GM19452 (cell line): Measurements from ENCODE around the gene LMX1B.

Experiments used
- ATAC-seq: cut with Tn5 transposase; IDR thresholded peaks from one replicate; pipeline ENCODE4 v1.9.1; 2021; ENCODE audit not compliant: unreplicated experiment

Gene LMX1B

GRCh38 chr9:126604059-126605055 is 9.4 kb upstream of the LMX1B start:
- no peak for ATAC-seq

GRCh38 chr9:126605792-126606482 is 7.8 kb upstream of the LMX1B start:
- no peak for ATAC-seq

DNA sequence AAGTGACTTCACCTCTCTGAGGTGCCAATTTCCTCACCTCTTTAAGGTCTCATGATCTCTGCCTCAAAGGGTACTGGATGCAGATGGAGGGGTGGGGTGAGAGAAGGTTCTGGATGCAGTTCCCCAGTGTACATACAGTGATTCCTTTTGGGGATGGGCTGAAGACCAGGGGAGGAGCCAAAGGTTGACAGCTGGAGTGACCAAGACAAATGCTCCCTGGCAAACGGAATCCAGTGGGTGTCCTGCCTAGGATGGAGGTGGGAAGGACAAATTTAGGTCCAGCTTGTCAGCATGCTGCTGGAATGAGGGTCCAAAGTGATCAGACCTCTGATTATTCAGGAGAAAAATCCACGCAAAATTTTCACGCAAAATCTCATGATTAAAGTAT is 7.3 kb upstream of the LMX1B start:
- no peak for ATAC-seq

- no peak for ATAC-seq
These were observed 6.6 kb upstream of the LMX1B start for GRCh38 chr9:126607086-126607485.

- ATAC-seq = no peak
These were observed 6.0 kb upstream of the LMX1B start for GRCh38 chr9:126607731-126608130.

DNA sequence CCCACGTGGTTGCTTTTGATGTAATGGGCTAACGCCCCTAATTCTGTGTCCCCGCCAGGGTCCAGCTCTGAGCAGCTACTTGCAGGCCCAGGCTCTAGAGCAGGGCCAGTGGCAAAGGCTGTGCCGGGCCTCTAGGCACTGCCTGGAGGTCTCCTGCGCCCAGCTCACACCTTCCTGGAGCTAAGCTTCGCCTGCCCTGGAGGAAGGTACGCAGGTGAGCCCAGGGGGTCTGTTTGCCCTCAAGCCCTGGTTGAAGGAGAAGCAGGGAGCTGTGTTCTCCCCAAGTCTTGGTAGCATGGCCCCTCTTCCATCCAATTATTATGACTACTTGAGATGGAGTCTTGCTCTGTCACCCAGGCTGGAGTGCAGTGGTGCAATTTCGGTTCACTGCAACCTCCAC is 5.2 kb upstream of the LMX1B start:
- ATAC-seq = no peak

DNA sequence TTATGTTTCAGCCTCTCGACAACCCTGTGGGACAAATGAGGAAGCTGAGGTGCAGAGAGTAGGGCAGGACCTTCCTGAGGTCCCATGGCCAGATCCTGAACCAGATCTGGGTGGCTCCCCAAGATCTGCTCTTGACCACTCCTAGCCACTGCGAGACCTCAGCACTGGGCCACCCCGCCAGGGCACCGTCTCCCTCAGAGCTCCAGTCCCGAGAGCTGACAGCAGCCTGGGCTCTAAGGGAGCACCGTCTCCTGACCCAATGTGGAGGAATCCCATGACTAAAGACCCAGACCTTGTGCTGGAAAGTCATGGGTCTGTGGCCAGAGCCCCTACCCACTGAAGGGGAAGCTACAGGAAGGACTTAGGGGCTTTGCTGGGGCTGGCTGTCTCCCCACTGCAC is 4.5 kb upstream of the LMX1B start:
- ATAC-seq = no peak

DNA sequence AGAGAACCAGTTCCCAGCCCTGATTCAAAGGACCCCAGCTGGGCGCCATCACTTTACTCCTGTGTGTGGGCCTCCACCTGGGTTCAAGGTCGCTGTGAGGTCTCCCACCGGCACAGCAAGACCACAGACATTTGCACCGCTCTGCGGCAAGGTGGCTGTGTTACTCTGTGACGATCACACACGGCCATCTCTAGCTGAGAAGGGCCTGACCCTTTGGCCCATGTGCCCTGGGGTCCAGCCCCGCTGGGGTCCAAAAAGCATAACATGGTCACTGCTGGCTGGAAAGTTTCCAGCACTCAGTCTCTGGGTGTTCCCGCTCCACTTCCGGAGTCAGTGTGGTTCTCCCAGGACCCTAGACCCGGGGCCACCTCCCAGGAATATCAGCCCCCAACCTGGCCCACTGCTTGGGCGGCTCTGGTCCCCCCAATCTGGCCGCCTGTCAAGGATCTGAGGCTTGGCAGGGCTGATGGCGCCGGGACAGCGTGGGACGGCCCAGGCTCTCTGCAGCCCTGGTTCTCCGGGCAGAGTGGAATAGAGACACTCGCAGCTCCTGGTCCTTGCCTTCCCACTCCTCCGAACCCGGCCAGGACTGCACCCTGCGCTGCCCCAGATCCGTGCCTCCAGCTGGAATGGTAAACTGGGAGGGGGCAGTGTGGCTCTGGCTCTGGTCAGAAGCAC is 3.9 kb upstream of the LMX1B start:
- no peak for ATAC-seq

DNA sequence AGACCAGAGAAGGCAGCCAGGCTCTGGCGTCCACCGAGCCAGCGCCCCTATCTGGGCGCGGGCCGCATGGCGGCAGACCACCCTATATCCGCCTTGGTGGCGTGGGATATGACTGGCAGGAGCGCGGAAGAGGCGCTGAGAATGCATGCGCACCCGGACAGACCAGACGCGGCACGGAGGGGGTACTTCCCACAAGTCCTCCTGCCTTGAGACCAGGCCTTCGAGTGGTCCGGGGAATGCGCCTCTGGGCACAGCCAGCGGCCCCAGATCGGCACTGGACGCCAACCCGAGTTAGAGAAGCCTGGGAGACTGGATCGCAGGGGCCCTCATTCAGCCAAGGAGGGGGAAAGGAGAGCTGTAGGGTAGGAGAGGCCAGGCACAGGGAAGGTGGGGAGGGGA is 2.5 kb upstream of the LMX1B start:
- no peak for ATAC-seq

DNA sequence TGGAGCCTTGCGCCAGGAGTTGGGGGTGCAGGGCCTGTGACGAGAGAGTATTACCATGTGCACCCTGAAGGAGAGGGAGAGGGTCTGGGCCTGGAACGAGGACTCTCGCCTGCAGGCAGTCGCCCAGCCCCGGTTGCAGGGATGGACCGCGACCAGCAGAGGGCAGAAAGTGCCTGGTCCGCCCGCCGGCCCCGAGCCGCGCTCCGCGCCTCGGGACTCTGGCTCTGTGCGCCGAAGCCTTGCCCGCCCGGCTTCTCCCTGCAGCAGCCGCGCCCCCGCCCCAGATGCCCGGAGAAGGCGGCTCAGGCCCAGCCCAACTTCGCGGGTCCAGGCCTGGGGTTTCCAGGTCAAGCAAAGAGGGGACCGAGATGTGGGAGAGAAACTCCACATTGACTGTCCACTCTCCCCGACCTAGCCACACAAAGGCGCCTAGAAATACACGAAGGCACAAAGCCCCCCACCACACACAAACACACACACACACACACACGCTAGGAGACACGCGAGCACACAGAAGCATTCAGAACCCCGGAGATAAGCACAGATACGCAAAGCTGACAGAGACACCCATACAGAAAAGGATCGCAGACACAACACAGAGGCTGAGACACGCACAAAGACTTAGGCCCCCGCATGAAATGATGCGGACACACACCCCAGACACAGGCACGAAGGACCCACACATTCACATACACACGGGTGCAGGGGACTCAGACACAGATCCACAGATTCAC is 2.0 kb upstream of the LMX1B start:
- ATAC-seq = no peak

DNA sequence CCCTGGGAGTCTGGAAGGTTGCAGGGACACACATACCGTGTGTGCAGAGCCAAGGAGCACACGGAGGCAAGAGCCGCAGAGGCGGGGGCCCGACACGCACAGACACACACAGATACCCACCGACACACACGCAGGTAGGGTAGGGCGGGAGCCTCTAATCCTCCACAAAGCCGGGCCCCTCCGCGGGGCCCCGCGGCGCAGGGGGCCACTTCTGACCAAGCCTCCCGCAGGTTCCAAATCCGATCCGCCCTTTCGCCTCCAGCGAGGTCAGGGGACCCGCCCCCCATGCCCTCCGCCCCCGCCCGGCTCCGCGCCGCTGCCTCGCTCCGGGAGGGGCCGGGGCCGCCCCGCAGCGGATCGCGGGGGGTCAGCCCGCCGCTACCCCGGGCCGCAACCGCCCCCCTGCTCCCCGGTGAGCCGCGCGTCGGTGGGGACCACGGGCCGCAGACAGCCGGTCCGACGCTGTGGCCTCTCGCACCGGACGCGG is 1.4 kb upstream of the LMX1B start:
- ATAC-seq = no peak

GRCh38 chr9:126612813-126613641 is 701 bp upstream of the LMX1B start:
- ATAC-seq = no peak

DNA sequence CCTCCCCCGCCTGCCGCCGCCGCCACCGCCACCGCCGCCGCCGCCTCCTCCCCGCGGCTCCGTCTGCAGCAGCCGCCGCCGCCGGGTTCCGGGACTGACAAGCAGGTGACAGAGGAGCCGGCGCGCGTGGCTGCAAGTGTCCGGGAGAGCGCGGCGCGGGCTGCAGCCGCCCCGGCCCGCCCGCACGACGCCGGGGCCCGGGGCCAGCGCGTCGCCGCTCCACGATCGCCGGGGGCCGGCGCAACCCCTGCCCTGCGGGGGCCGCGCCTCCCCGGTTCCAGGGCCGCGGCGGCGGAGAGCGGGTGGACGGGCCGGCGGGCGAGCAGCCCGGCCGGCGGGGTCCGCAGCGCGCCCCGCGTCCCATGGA is 343 bp downstream of the LMX1B start:
- no peak for ATAC-seq

DNA sequence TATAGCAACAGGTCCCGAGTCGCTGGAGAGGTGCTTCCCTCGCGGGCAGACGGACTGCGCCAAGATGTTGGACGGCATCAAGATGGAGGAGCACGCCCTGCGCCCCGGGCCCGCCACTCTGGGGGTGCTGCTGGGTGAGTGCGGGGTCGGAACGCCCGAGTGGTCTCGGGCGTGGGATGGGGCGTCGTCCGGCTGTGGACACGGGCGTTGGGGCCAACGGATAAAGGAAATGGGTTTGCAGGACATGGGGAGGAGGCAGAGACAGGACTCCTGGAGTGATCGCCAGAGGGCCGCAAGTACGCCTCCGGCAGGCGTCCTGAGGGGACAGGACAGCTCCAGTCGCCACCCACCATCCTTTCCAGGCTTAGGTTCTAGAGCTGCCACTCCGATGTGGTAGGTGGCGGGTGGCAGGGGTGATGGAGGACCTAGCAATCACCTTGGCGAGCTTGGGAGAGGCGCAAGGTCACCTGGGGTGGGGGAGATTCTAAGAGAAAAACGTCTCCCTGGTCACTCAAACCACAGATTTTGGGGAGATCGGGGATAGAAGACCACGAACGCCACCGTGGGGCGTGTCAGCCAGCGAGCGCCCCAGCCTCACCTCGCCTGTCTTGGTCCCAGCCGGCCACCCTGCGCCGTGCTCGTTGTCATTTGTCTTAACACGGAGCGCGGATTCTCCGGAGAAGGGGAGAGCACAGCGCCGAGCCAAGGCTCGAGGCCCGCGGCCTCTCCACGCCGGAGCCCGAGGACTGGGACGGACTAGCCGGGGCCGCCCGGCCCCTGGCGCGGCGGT is 922 bp downstream of the LMX1B start:
- no peak for ATAC-seq

GRCh38 chr9:126615245-126615790 is 1.6 kb downstream of the LMX1B start:
- no peak for ATAC-seq

- ATAC-seq = no peak
These were observed 2.2 kb downstream of the LMX1B start for GRCh38 chr9:126615791-126616447.

- no peak for ATAC-seq
These were observed 2.8 kb downstream of the LMX1B start for GRCh38 chr9:126616521-126616976.
